ENCODE measurements around the gene NT5E.

GRCh38 chr6:85490516-85491248, 40.8 kb downstream of the NT5E start:
- TF ChIP-seq CTCF (conservative IDR thresholded peaks at IDR 0.05; ENCODE audit: low read length) (no peak), EZH2phosphoT487 (IDR thresholded peaks at IDR 0.05; ENCODE audit: borderline replicate concordance, low read depth, low read length) (no peak)
